ENCODE results near the gene HNRNPD. TPM values are rescaled to one million over a fixed set of nuclear protein-coding genes. Genes with fewer than 3 reads are reported as not detected.
"Not testable (repeated sequence)": the region's sequence is repeated elsewhere in the genome, so short reads cannot be mapped to it uniquely, and the experiment has no call there.

The HNRNPD gene
- polyA plus RNA-seq, 3 donors, result 97.6 to 174 (median 149) TPM

- DNase-seq, result no peak
- Histone ChIP-seq H3K36me3 (replicated peaks in 1 of 2; ENCODE audit: control insufficient read depth in 1 of 2, insufficient read depth in 2 of 2, low read length in 2 of 2) (peaks cover 6 to 31% of the 10 kb centered on the region in 2 donors), H3K4me2 (replicated peaks; ENCODE audit: extremely low read depth, low read length, poor library complexity, severe bottlenecking) (no peak overlapping the region), H3K27ac (ENCODE audit: low read depth in 1 of 2, low read length in 2 of 2) (no peak overlapping the region), H3K27me3 (ENCODE audit: control insufficient read depth in 2 of 2, insufficient read depth in 2 of 2, low read length in 2 of 2) (no peaks in the 10 kb centered on the region), H3K4me3 (replicated peaks in 1 of 3; ENCODE audit: low read depth in 2 of 3, low read length in 3 of 3) (no peak overlapping the region), H3K79me2 (ENCODE audit: insufficient read depth, low read length) (peaks cover 8% of the 10 kb centered on the region), H4K20me1 (ENCODE audit: insufficient read depth, low read length) (peaks cover 34% of the 10 kb centered on the region), H2AFZ (ENCODE audit: insufficient read depth, low read depth, low read length, poor library complexity, severe bottlenecking) (no peak overlapping the region), H3K9ac (ENCODE audit: insufficient read depth, low read length, poor library complexity, severe bottlenecking) (no peak overlapping the region), H3K4me1 (ENCODE audit: control insufficient read depth in 1 of 2, insufficient read depth in 2 of 2, low read length in 2 of 2) (no peaks in the 10 kb centered on the region), H3K9me3 (replicated peaks in 1 of 2; ENCODE audit: control insufficient read depth in 1 of 2, insufficient read depth in 1 of 2, low read length in 2 of 2) (no peaks in the 10 kb centered on the region)
- Mint-ChIP-seq H3K4me3 (no peak overlapping the region), H3K9me3 (no peaks in the 10 kb centered on the region), H3K4me1 (peaks cover 4% of the 10 kb centered on the region), H3K27ac (no peak overlapping the region), H3K27me3 (ENCODE audit: low read depth in 3 of 3) (peaks cover 0 to 3% (median 0%) of the 10 kb centered on the region in 3 donors), H3K36me3 (peaks cover 18 to 41% of the 10 kb centered on the region in 2 donors)
- intact Hi-C loops (cut with micrococcal nuclease), result no loop called here
- TF ChIP-seq, protein P1, sequence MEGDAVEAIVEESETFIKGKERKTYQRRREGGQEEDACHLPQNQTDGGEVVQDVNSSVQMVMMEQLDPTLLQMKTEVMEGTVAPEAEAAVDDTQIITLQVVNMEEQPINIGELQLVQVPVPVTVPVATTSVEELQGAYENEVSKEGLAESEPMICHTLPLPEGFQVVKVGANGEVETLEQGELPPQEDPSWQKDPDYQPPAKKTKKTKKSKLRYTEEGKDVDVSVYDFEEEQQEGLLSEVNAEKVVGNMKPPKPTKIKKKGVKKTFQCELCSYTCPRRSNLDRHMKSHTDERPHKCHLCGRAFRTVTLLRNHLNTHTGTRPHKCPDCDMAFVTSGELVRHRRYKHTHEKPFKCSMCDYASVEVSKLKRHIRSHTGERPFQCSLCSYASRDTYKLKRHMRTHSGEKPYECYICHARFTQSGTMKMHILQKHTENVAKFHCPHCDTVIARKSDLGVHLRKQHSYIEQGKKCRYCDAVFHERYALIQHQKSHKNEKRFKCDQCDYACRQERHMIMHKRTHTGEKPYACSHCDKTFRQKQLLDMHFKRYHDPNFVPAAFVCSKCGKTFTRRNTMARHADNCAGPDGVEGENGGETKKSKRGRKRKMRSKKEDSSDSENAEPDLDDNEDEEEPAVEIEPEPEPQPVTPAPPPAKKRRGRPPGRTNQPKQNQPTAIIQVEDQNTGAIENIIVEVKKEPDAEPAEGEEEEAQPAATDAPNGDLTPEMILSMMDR (IDR thresholded peaks at IDR 0.05), result no peak
These were observed 27.7 kb downstream of the HNRNPD start for GRCh38 chr4:82346126-82346525.

DNA sequence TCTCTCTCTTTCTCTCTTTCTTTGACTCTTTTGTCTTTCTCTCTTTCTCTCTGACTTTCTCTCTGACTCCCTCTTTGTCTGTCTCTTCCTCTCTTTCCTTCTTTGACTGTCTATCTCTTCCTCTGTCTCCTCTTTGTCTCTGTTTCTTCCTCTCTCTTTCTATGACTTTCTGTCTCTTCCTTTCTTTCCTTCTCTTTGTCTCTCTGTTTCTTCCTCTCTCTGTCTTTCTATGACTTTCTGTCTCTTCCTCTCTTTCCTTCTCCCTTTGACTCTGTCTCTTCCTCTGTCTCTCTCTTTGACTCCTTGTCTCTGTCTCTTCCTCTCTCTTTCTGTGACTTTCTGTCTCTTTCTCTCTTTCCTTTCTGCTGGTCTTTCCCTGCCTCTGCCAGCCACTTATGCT, 38.7 kb downstream of the HNRNPD start:
- no peaks in the 10 kb centered on the region for H4K20me1 ChIP-seq (ENCODE audit: insufficient read depth, low read length)
- no peaks in the 10 kb centered on the region for H3K4me1 ChIP-seq (ENCODE audit: control insufficient read depth in 1 of 2, insufficient read depth in 2 of 2, low read length in 2 of 2)
- Mint-ChIP-seq H3K27ac (no peak overlapping the region), H3K4me3 (no peak overlapping the region), H3K27me3 (ENCODE audit: low read depth in 3 of 3) (no peaks in the 10 kb centered on the region), H3K4me1 (no peaks in the 10 kb centered on the region), H3K36me3 (peaks cover 2 to 8% of the 10 kb centered on the region in 2 donors), H3K9me3 (peaks cover 9 to 32% (median 24%) of the 10 kb centered on the region in 7 donors)
- DNase-seq, result no peak
- H3K27me3 ChIP-seq (ENCODE audit: control insufficient read depth in 2 of 2, insufficient read depth in 2 of 2, low read length in 2 of 2), result no peaks in the 10 kb centered on the region
- no peaks in the 10 kb centered on the region for H3K79me2 ChIP-seq (ENCODE audit: insufficient read depth, low read length)
- H3K9me3 ChIP-seq (replicated peaks in 1 of 2; ENCODE audit: control insufficient read depth in 1 of 2, insufficient read depth in 1 of 2, low read length in 2 of 2), result peaks cover 0 to 8% of the 10 kb centered on the region in 2 donors
- intact Hi-C loops (cut with micrococcal nuclease), result no loop called here
- no peaks in the 10 kb centered on the region for H3K36me3 ChIP-seq (replicated peaks in 1 of 2; ENCODE audit: control insufficient read depth in 1 of 2, insufficient read depth in 2 of 2, low read length in 2 of 2)
- TF ChIP-seq, protein P1 (IDR thresholded peaks at IDR 0.05), result no peak
- H2AFZ ChIP-seq (ENCODE audit: insufficient read depth, low read depth, low read length, poor library complexity, severe bottlenecking), result no peak overlapping the region
- H3K4me3 ChIP-seq (replicated peaks in 1 of 3; ENCODE audit: low read depth in 2 of 3, low read length in 3 of 3), result no peak overlapping the region
- H3K9ac ChIP-seq (ENCODE audit: insufficient read depth, low read length, poor library complexity, severe bottlenecking), result no peak overlapping the region
- H3K27ac ChIP-seq (ENCODE audit: low read depth in 1 of 2, low read length in 2 of 2), result no peak overlapping the region
- no peak overlapping the region for H3K4me2 ChIP-seq (replicated peaks; ENCODE audit: extremely low read depth, low read length, poor library complexity, severe bottlenecking)

DNA sequence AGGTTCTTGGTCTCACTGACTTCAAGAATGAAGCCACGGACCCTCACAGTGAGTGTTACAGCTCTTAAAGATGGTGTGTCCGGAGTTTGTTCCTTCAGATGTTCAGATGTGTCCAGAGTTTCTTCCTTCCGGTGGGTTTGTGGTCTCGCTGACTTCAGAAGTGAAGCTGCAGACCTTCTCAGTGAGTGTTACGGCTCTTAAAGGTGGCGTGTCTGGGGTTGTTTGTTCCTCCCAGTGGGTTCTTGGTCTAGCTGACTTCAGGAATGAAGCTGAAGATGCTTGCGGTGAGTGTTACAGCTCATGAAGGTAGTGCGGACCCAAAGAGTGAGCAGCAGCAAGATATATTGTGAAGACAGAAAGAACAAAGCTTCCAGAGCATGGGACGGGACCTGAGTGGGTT, 40.1 kb downstream of the HNRNPD start:
- H4K20me1 ChIP-seq (ENCODE audit: insufficient read depth, low read length); H3K4me1 ChIP-seq (ENCODE audit: control insufficient read depth in 1 of 2, insufficient read depth in 2 of 2, low read length in 2 of 2); H3K4me3 Mint-ChIP-seq; H3K36me3 ChIP-seq (replicated peaks in 1 of 2; ENCODE audit: control insufficient read depth in 1 of 2, insufficient read depth in 2 of 2, low read length in 2 of 2); H3K9ac ChIP-seq (ENCODE audit: insufficient read depth, low read length, poor library complexity, severe bottlenecking); H3K27me3 ChIP-seq (ENCODE audit: control insufficient read depth in 2 of 2, insufficient read depth in 2 of 2, low read length in 2 of 2); H3K27ac Mint-ChIP-seq; H3K27ac ChIP-seq (ENCODE audit: low read depth in 1 of 2, low read length in 2 of 2); H2AFZ ChIP-seq (ENCODE audit: insufficient read depth, low read depth, low read length, poor library complexity, severe bottlenecking); H3K79me2 ChIP-seq (ENCODE audit: insufficient read depth, low read length); H3K4me2 ChIP-seq (replicated peaks; ENCODE audit: extremely low read depth, low read length, poor library complexity, severe bottlenecking); intact Hi-C loops (cut with micrococcal nuclease); H3K4me3 ChIP-seq (replicated peaks in 1 of 3; ENCODE audit: low read depth in 2 of 3, low read length in 3 of 3); H3K36me3 Mint-ChIP-seq; H3K4me1 Mint-ChIP-seq; H3K27me3 Mint-ChIP-seq (ENCODE audit: low read depth in 3 of 3); DNase-seq: not testable (repeated sequence)
- whole genome bisulfite sequencing (ENCODE audit: insufficient coverage), result 92% methylated on average over 9 of the region's 9 CpGs
- H3K9me3 Mint-ChIP-seq, result peaks cover 9 to 32% (median 21%) of the 10 kb centered on the region in 7 donors
- peaks cover 0 to 12% of the 10 kb centered on the region in 2 donors for H3K9me3 ChIP-seq (replicated peaks in 1 of 2; ENCODE audit: control insufficient read depth in 1 of 2, insufficient read depth in 1 of 2, low read length in 2 of 2)

Measured in CD14-positive monocyte (primary cell).